A172 (cell line): ENCODE results near the gene WDR12. TPM values are rescaled to one million over a fixed set of nuclear protein-coding genes. Genes with fewer than 3 reads are reported as not detected.
"Not testable (repeated sequence)": the region's sequence is repeated elsewhere in the genome, so short reads cannot be mapped to it uniquely, and the experiment has no call there.

ENCODE experiments used
- DNase-seq: peaks from one replicate; pipeline ENCODE4 v3.0.0-alpha.2; 2015; ENCODE audit warnings: low spot score
- total RNA-seq: library from RNA; depleted of rRNA; stranded (reverse); fragments of >200 nt; shearing (Covaris generic); gene quantifications from 2 replicates; pipeline ENCODE4 v1.2.3, GENCODE V29; 2014

The WDR12 gene
- total RNA-seq, 1 experiment from 2014 or later, result 53.9 TPM

DNA sequence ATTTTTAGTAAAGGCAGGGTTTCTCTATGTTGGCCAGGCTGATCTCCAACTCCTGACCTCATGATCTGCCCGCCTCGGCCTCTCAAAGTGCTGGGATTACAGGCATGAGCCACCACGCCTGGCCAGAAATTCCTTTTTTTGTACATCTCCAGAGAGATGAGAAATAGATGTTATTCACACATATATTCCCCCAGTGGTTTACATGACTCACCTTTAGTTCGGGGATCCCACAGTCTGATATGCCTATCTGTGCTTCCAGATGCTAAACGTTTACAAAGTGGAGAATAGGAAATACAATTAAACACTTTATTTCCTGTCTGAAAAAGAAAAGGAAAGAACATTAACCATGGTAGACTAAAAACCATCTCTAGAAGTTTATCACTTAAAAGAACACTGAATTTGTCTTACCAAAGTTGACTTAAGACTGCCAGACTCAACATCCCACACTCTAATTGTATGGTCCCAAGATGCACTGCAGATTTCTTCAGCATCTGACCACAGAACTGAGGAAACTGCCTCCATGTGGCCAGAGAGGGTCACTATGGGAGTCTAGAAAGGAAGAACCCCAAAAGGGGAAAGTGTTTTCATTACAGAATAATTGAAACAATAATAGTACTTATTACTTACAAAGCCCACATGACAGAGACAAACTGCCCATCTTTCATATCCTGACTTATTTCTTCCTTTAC is 27.3 kb downstream of the WDR12 start:
- DNase-seq, result peak; percentile 21

DNA sequence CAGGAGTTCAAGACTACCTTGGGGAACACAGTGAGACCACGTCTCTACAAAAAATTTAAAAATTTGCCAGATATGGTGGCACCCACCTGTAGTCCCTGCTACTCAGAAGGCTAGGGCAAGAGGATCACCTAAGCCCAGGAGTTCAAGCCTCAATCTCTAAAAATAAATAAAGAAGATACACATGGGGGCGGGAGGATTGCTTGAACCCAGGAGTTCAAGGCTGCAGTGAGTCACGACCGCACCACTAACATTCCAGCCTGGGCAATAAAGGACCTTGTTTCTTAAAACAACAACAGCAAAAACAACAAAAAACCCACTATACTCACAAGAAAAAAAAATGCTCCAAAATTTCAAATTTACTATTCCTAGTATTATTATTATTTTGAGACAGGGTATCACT is 29.9 kb downstream of the WDR12 start:
- DNase-seq, result no peak

DNA sequence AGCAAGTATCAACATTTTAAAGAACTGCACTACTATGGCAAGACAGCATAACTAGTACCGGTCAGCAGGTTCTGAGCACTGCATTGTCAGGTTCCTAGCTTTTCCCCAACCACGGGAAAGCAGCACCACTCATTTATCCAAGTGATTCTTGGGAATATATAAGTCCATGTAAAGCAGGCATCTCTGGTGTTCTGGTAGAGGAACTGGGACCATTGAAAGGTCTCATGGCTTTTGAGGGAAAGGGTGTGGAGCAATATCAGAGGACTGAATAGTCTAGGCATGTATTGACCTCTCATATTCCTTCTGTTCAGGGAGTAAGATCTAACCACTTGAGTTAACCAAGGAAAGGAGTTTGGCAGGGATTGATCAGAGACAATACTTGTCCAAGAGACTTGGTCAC is 33.8 kb downstream of the WDR12 start:
- DNase-seq, result no peak

DNA sequence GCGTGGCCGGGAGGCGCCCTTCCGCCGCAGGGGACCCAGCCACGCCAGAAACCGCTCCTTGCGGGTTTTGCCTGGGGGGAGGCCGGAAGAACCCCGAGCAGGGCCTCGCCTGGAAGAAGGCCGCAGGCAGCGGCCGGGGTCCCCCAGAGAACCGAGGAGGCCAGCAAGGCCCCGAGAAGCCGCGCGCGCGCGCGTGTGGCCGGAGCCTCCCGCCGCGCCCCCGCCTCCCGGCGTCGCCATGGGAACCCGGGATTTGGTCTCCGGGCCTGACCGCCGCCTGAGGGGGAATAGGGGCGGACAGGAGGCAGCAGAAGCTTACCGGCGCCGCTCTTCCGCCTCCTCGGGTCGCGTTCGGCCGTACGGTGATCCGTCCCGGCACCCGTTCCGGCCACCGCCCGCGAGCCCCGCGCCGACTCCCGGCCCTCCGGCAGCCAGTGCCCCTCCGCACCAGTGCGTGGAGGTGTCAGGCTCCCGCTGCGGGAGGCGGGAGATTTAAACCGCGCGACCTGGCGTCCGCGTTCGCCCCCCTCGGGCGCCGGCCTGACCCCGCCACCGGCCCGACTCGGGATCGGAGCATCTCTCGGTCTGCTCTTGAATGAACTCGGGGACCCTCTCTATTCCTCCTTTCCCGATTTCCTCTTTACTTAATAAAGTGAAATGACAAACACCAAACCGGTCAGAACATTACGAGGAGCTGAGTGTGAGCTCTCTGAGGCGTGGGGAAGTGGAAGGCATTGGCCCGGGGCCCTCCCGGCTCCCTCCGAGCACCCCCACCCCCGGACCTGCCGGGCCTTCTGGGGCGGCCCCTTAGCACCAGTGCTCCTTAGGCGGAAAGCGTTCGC is 40.0 kb downstream of the WDR12 start, which contains the start of gene ICA1L:
Gene ICA1L, minus strand, starts transcription at position 467 of the 842 bp plus-strand sequence. CDS start 42,757 bp downstream, outside the sequence.
- peak; percentile 50 for DNase-seq

DNA sequence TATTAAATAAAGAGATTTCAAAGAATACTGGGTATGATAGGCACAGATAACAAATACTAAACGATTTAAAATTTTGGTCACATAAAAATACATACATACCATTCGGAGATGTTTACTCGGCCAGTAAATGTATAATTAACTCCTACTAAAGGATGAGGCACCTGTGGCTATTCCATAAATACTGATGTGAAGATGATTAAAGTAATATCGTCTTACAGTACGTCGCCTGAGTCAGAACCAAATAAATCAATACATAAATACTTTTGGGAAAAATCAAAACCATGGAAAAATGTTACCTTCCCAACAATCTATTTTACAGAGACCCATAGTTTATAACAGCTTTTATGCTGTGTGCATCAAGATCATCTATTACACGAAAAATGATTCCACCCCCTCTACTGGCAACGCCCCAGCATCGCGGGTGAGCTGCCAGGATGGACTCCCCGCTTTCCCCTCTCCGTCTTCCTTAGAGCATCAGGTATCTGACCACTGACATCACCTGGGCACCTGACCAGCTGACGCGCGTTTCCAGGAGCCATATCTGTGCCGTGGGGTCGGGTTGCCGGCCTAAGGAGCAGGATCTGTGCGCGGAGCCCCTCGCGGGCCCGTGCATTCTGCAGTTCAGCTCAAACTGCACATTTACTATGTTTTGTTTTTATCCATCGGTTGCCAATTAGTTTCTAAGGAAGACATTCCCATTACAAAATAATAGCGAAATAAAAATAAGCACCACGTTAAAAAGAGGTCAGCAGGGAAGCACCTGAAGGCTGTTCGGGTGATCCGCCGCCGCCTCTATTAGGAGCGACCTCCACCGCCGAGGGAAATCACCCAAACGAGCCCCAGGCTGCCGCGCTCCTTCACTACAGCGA is 40.8 kb downstream of the WDR12 start:
- peak; percentile 65 for DNase-seq

DNA sequence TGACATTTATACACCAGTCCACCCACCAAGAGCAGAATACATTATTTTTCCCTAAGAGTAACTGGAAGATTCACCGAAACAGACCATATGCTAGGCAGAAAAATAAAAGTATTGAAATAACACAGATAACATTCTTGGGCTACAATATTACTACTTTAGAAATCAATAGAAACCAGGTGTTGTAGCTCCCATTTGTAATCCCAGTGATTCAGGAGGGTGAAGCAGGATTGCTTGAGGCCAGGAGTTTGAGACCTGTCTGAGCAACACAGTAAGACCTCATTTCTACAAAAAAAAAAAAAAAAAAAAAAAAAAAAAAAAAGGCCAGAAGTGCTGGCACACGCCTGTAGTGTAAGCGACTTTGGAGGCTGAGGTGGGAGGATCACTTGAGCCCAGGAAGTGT is 49.5 kb downstream of the WDR12 start:
- no peak for DNase-seq

DNA sequence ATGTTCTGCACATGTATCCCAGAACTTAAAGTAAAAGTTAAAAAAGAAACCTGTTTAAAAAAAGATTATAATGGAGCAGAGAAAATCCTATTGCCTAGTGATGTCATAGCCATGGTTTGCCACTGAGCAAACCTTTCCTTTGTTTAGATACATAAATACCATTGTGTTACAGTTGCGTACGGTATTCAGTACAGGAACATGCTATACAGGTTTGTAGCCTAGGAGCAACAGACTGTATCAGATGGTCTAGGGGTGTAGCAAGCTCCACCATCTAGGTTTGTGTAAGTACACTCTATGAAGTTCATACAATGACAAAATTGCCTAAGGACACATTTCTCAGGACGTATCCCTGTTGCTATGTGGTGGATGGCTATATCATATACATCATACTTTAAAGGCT is 52.9 kb downstream of the WDR12 start:
- no peak for DNase-seq

DNA sequence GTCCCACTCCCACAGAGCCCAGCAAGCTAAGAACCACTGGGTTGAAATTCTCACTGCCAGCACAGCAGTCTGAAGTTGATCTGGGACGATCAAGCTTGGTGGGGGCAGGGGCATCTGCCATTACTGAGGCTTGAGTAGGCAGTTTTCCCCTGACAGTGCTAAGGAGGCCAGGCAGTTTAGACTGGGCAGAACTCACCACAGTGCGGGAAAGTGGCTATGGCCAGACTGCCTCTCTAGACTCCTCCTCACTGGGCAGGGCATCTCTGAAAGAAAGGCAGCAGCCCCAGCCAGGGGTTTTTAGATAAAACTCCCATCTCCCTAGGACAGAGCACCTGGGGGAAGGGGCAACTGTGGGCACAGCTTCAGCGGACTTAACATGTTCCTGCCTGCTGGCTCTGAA is 62.1 kb downstream of the WDR12 start:
- not testable (repeated sequence) for DNase-seq

DNA sequence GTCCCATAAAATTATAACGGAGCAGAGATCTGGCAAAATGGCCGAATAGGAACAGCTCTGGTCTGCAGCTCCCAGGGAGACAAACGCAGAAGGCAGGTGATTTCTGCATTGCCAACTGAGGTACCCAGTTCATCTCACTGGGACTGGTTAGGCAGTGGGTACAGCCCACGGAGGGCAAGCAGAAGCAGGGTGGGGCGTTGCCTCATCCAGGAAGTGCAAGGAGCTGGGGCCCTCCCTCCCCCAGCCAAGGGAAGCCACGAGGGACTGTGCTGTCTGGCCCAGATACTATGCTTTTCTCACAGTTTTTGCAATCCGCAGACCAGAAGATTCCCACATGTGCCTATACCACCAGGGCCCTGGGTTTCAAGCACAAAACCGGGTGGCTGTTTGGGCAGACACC is 62.7 kb downstream of the WDR12 start:
- DNase-seq, result no peak

DNA sequence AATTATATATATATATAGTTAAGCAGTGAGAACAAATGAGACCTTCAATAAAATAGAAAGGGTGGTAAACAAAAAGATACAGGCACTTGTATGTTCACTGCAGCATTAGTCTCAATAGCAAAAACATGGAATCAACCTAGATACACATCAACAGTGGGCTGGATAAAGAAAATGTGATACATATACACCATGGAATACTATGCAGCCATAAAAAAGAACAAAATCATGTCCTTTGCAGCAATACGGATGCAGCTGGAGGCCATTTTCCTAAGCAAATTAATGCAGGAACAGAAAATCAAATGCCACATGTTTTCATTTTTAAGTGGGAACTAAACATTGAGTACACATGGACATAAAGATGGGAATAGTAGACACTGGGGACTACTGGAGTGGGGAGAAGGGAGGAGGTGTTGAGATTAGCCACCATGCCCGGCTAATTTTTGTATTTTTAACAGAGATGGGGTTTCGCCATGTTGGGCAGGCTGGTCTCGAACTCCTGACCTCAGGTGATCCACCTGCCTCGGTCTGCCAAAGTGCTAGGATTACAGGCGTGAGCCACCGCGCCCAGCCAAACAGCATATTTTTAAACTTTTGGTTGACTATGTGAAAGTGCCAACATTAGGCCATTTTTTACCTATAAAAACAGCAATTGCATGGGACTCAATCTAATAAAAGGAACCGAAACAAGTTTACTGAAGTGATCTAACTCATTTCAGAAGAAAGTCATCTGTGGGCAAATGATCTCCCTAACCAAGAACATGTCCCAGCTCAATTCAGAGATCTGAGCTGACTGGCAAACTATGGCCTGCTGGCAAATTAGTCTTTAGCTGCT is 63.6 kb downstream of the WDR12 start:
- no peak for DNase-seq

DNA sequence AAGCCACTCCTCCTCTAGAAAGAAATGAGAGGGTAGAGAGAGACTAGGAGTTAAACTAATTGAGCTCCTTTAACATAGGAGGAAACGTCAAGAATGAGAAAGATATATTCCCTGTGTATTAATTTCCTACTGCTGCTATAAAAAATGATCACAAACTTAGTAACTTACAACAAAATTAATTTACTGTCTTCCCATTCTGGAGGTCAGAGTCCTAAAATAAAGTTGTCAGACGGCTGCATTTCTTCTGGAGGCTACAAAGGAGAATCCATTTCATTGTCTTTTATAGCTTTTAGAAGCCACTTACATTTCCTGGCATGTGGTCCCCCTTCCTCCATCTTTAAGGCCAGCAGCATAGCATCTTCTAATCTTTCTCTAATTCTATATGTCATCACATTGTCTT is 66.8 kb downstream of the WDR12 start:
- no peak for DNase-seq

DNA sequence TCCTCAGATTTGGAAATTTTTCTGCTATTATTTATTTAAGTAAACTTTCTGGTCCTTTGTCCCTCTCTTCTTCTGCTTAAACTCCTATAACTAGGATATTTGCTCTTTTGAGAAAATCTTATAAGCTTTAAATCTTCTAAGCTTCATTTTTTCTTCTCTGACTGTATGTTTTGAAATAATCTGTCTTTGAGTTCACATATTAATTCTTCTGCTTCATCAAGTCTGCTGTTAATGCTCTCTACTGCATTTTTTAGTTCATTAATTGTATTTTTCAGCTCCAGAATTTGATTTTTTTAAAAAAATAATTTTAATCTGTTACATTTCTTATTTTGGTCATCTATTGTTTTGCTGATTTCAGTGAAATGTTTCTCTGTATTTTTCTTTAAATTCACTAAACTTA is 68.8 kb downstream of the WDR12 start:
- DNase-seq, result no peak

DNA sequence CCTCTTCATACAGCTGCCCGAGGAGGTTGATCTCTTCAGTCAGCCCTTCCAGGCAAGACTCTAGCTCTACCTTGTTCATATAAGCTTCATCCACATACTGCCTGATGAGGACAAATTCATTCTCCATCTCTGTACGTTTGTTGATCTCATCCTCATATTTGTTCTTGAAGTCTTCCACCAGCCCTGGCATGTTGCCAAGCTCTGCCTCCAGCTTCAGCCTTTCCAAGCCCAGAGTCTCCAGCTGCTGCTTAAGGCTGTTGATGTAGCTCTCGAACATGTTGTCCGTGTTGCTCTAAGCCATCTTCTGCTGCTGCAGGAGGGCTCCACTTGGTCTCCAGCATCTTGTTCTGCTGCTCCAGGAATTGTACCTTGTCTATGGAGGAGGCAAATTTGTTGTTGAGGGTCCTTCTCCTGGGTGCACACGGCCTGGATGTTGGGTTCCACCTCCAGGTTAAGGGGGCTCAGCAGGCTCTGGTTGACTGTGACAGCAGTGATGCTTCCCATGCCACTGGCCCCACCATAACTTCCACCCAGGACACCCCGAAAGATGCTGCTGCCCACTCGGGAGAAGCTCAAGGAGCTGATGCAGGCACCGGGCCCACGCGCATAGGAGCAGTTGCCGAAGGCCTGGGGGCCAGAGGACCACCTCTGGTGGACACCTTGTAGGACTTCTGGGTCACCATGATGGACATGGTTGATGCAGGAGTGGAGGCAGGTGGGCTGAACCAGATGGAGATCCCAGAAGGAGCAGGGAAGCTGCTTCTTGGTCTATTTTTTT is 70.2 kb downstream of the WDR12 start:
- no peak for DNase-seq

DNA sequence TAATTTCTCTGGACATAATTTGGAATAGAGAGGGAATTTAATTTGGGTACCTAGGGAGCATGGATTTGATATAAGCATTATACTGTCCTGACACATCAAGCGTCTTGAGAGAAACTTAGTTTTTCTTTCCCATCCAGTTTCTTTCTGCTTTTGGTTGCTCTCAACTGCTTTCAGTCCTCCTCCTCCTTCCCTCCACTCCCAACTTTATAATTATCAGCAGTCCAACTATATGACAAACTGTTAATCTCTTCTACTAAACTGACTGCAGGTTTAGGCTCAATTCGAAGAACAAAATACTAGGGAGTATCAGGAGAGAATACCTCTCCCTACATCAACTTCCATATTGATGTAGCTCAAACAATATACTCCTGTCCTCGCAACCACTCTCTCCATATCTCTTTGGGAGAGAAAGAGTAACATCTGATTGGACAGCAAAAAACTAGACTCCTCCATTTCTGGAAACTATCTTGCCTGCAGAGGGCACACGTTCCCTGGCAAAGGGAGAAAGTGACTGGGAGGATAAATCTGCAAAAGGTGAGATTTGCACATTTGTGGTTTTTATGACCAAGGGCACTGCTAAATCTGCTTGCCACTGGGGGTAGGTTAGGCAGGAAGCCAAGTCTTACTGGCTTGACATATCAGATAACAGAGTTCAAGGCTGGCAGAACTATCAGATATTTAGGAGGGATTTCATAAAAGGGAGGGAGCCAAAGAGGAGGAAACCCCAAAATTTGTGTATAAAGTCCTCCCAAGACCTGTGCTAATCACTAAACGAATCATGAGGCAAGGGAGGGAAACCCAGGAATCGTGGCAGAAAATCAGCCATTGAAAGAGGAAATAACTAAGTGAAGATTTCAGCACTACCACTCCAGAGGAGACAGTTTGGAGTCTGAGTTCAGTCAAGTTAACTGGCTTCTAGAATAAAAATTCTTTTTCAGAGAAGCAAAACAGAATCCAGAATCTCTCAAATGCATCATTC is 79.9 kb downstream of the WDR12 start:
- peak; percentile 74 for DNase-seq

DNA sequence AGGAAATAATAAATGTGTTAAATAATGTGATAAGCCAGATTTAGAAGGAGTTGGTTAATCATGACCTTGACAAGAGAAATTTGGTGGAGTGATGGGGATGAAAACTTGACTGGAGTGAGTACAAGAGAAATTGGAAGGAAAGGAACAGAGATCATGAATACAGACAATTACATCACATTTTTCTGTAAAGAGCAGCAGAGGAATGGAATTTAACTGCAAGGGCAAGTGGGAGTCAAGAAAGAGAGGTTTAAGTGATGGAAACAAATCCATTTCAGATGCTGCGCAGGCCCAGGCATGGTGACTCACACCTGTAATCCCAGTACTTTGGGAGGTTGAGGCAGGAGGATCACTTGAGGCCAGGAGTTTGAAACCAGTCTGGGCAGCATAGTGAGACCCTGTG is 86.6 kb downstream of the WDR12 start:
- DNase-seq, result no peak
